HuH-7.5 (cell line): ENCODE results near the gene DCTN4.
A peak's percentile ranks its signal among the peaks of the same experiment; 100 is the strongest.
"Not testable (repeated sequence)": the region's sequence is repeated elsewhere in the genome, so short reads cannot be mapped to it uniquely, and the experiment has no call there.

ENCODE experiments used
- DNase-seq: peaks from one replicate; pipeline ENCODE4 v3.0.0; 2011; ENCODE audit warnings: low spot score

Gene DCTN4

GRCh38 chr5:150758531-150759333 is at the start of gene DCTN4:
Gene DCTN4, minus strand, starts transcription at chr5:150759017. Its CDS starts 24 bp downstream, at chr5:150758993.
- DNase-seq: peak; percentile 73

- no peak for DNase-seq
These were observed 45.6 kb upstream of the DCTN4 start for GRCh38 chr5:150804388-150804787.

GRCh38 chr5:150801117-150801927 is 42.5 kb upstream of the DCTN4 start:
- DNase-seq: peak; percentile 30

- no peak for DNase-seq
These were observed 38.6 kb upstream of the DCTN4 start for GRCh38 chr5:150797384-150797783.

- DNase-seq: no peak
These were observed 36.1 kb upstream of the DCTN4 start for GRCh38 chr5:150794927-150795326.

GRCh38 chr5:150793423-150793888 is 34.6 kb upstream of the DCTN4 start:
- not testable (repeated sequence) for DNase-seq

GRCh38 chr5:150791536-150791935 is 32.7 kb upstream of the DCTN4 start:
- no peak for DNase-seq

GRCh38 chr5:150789943-150790611 is 31.3 kb upstream of the DCTN4 start:
- no peak for DNase-seq

- DNase-seq: no peak
These were observed 30.6 kb upstream of the DCTN4 start for GRCh38 chr5:150789450-150789849.

GRCh38 chr5:150788977-150789376 is 30.2 kb upstream of the DCTN4 start:
- no peak for DNase-seq

- no peak for DNase-seq
These were observed 28.8 kb upstream of the DCTN4 start for GRCh38 chr5:150787656-150788055.

GRCh38 chr5:150786876-150787275 is 28.1 kb upstream of the DCTN4 start:
- DNase-seq: no peak

GRCh38 chr5:150785950-150786349 is 27.1 kb upstream of the DCTN4 start:
- DNase-seq: no peak

- DNase-seq: no peak
These were observed 24.7 kb upstream of the DCTN4 start for GRCh38 chr5:150783422-150783928.

- no peak for DNase-seq
These were observed 24.0 kb upstream of the DCTN4 start for GRCh38 chr5:150782850-150783249.

- DNase-seq: no peak
These were observed 23.1 kb upstream of the DCTN4 start for GRCh38 chr5:150781706-150782614.

GRCh38 chr5:150780816-150781221 is 22.0 kb upstream of the DCTN4 start:
- DNase-seq: no peak

- no peak for DNase-seq
These were observed 21.4 kb upstream of the DCTN4 start for GRCh38 chr5:150780187-150780692.

- no peak for DNase-seq
These were observed 20.8 kb upstream of the DCTN4 start for GRCh38 chr5:150779397-150780186.
